GM19193 (cell line): Measurements from ENCODE around the gene REELD1.

Experiments
- POLR2A ChIP-seq: IDR thresholded peaks from 4 replicates; pipeline ENCODE4 v1.6.1; 2011; ENCODE audit not compliant: insufficient read depth, insufficient read length; ENCODE audit errors: extremely low read depth

Gene REELD1

DNA sequence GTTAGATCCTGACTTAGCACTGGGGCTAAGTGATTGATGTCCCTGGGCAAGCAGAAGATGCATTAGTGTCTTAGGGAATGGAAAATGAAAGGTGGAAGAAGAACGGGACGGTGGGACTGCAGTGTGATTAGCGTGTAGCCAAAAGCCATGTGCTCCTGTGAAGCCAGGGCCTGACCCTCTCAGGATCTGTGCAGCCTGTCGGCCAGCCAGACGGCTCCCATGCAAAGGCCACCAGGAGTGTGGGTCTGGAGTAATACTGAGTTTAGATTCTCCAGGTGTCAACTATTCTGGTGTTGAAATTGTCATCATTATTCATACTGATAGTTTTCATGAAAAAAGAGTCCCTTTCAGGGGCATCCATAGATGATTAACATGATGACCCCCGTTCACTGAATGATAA lies 32.0 kb downstream of the REELD1 start:
- TF ChIP-seq POLR2A = no peak

DNA sequence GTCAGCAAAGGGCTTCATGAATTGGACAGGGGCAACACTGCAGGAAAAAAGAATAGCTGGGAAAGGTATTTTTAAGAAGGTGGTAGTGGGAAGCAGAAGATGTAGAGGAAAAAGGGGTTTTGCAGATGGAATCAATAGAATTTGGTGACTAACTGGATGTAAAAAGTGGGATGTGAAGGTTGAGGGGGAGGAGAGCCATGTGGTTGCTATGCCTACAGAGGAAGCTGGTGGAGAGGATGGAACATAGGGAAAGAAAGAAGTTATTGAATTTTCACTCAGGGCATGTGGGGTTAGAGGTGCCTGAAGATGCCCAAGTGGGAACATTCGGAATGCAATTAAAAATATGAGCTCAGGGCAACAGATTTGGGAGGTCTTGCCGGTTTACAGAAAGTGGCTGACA lies 33.0 kb downstream of the REELD1 start:
- TF ChIP-seq POLR2A = no peak

DNA sequence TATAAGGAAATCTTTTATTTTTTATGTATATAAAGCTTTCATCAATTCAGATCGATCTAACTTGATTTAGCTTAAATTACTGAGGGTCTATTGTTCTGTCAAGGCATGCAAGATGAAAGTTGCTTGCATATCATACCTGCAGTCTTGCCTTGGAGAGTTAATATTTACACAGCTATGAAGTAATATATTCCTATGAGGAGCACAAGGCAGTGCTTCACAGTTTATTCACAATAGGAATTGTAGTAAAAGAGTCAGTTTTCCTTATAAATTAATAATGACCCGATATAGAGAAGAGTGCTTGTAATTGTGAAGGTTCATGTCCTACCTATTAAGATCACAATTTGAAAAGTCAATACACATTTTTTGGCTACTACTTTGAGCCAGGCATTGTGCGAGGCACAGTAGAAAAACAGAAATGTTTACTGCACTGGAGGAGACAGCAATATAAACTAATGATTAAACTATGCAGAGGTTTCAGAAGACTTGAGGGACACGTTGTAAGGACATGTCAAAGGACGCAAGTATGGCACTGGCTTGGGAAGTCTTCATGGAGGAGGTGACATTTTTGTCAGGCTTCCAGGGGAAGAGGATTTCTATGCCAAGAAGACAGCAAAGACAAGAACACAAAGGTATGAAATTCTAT lies 38.8 kb downstream of the REELD1 start:
- no peak for TF ChIP-seq POLR2A

DNA sequence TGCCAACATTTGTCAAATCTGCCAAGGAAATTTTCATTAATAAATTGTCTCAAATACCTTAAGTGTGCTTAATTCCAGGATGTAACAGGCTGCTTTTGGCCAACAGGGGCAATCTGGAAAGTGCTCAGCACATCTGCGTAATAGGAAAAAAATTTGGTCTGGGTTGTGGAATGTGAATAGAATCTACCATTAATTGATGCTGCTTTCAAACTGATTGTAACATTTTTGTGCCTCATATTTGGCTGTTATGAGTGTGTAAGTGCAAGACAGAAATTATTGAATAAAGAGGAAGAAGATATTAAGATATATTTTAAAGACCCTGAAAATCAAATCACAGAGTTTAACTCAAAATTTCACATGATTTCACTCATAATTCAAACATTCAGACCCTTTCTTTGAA lies 41.1 kb downstream of the REELD1 start:
- TF ChIP-seq POLR2A = no peak

DNA sequence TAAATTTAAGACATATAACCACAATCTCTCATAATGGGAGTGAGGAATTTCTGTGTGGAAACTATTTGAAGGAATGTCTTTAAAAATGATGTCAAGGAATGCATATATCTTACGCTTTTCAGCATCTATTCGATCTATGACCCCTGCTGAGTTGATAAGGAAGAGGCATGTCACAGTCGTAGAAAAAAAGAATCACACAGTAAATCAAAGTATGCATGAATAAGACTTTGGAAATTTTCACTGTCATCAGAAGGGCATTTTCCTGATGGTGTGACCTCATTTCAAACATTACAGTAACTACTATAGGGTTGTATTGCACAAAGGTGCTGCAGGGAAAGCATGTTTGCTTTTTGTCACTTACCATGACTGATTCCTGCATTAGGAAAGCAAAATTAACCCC lies 41.5 kb downstream of the REELD1 start:
- no peak for TF ChIP-seq POLR2A

DNA sequence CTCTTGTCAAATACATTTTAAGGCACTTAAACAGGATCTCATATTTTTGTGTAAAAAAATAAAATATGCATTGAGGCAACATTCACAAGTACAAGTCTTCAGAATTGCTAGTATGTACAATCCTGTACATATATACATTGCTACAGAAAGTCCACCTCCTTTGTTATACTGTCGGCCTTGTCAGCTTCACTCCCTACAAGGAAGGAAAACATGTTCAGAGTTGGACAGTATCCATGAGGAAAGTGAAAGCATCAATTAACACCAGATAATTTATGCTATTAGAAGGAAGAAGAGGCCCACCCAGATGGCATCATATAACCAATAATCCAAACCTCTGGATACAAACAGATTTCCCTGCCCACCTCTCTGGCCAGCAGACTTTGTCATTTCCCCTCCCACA lies 42.0 kb downstream of the REELD1 start:
- TF ChIP-seq POLR2A = no peak

DNA sequence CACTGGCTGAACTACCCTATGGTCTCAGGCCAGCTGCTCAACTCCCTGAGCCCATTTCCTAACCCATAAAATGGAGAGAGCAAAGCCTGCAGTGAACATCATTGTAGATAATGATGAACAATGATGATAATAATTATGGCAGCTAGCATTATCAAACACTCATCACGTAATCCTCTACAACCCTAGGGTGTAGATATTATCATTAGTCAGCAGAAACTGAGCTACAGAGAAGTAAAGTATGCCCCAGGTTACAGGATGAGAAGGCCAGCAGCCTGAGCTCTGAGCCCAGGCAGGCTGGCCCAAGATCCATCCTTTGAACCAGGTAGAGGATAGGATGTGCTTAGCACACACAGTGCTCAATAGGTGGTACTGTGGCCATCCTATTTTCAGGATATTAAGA lies 43.2 kb downstream of the REELD1 start:
- no peak for TF ChIP-seq POLR2A

DNA sequence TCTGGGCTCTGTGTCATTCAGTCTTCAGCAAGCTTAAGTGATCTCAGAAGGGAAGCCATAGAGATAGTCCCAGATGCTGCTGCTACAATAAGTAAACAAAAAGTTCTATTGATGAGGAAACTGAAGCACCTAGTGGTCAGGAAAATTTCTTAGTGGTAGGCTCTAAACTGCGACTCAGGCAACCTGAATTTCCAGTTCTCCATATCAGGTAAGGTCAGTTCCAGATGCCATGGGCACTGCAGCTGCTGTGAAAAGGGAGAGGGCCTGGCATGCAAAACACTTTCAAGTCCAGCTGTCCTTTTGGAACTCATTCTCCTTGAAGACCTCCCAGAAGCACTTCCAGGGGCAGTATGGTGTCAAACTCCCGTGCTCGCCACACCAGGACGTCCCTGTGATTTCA lies 46.2 kb downstream of the REELD1 start:
- no peak for TF ChIP-seq POLR2A

DNA sequence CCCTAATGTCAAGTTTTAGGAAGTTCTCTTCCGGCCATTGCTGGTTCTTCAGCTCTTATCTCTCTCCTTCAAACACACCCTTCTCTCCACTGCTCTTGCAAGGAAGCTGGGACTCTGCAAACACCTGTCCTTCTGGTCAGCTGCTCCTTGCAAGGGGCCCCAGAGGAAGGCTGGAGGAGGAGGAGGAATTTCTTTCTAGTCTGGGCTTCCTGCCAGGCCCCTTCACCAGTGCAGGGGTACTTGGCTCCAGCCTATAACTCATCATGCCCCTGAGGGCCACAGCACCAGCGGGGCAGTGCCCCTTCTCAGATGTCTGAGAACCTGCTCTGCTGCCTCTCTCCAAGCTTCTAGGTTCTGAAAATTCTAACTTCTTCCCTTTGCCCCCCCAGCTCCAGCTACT lies 46.7 kb downstream of the REELD1 start:
- TF ChIP-seq POLR2A = no peak

DNA sequence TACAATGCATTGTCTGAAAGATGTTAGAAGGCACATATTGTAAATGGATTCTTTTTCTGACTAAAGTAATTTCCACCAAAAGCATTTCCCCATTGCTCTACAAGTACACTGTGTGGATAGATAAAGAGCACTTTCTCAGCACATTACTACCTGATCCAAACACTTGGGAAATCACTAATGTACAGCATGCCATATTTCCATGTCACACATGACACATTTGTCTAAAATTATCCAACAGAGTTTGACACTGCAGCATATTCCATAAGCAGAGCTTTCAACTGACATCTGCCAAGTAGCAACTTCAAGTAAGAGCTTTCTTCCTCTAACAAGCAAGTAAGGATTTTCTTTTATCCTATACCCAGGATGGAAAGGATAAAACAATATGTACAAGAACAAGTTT lies 49.5 kb downstream of the REELD1 start:
- TF ChIP-seq POLR2A = no peak

DNA sequence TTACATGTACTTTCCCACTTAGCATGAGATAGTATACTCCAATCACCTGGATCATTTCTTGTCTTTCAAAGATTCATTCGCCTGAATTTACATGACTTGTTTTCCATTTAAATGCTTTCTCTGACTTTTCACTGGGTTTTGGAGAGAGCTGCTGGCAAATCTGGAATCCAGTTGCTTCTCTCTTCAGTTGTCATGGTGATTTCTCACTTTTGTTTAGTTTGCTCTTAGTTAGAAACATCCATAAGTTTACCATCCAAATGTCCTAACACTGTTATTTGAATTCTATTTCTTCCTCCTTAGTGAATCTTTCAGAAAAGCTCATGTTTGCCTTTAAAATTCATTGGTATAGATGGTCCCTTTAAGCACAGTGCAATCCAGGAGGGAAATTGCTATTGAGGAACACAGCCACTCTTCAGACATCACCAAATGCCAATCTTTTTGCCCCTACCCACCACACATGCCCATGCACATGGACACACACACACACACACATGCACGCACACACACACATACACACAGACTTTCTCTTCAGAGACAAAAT lies 51.7 kb downstream of the REELD1 start:
- TF ChIP-seq POLR2A = no peak

DNA sequence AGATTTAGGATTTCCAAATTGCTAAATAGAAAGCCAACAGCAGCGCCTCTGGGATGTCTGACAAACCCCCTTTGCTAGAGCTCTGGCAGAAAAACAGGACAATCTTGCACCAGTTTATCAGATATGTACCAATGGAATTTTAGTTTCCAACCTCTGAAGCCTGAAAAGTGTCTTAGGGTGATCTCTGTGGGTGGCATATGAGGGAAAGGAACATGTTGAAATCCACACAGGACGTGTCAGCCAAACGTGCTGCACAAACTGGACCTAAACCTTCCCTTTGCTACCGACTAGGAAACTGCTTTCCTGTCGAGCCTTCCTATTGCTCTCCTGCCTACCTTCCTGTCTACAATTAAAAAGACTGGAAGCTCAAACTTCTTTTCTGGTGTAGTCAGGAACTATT lies 53.5 kb downstream of the REELD1 start:
- no peak for TF ChIP-seq POLR2A

DNA sequence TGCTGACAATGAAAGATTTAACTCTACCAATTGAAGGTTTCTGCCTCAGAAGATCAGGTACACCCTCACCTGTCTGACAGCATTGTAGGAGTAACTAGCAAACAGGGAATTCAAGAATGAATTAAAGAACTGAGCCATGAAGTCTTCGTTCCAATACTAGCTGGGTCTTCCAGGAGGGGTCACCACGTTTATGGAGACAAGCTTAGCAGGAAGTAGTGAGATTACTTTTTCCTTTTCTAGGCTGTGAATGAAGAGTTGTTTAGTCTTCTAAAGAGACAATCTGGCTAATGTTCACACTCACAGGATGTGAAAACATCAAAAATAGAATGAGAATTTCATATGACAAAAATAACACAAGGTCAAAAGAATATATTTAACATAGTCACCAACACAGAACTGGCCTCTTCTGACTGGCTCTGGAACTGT lies 54.9 kb downstream of the REELD1 start:
- TF ChIP-seq POLR2A = no peak

DNA sequence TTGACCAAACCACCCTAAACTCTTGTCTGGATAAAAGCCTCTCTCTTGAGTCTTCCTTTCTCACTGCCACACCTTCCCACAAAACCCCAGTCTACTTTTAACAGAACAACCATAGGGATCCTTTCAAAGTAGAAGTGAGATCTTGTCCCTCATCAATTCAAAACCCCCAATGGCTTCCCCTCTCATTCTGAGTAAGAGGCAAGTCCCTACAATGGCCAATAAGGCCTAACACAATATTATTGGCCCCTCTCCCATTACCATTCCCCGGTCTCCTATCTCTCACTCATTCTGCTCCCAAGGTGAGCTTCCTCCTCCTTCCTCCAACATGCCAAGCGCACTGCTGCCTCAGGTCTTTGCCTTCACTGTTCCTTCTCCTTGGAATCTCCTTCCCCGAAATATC lies 57.1 kb downstream of the REELD1 start:
- TF ChIP-seq POLR2A = no peak

DNA sequence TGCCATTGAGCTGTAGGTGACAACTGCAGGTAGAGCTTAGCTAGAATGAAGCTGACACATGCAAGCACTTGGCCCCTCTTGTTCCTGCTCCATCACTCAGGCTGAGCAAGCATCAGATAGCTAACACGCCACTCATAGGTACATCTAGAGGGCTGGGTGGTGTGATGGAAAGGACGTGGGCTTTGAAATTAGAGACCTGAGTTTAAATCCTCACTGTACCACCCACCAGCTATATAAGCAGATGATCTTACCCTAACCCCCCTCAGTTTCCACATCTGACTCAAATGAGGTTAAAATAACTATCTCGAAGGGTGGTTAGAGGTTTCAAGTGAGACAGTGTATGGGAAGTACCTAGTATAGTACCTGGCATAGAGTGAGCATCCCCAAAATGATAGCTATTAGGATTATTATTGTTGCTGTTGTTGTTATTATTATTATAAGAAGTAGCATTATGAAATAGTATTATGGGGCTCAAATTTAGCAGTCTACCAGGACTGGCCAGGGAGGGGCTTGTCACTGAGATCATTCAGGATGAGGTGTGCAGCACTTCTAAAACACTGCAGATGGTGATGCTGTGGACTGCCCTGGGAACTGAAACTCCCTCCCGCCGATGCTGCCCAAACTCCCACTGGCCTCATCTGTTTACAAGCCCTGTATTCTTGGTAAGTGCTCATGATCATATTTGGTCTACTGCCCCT lies 59.0 kb downstream of the REELD1 start:
- TF ChIP-seq POLR2A = peak; percentile 31

DNA sequence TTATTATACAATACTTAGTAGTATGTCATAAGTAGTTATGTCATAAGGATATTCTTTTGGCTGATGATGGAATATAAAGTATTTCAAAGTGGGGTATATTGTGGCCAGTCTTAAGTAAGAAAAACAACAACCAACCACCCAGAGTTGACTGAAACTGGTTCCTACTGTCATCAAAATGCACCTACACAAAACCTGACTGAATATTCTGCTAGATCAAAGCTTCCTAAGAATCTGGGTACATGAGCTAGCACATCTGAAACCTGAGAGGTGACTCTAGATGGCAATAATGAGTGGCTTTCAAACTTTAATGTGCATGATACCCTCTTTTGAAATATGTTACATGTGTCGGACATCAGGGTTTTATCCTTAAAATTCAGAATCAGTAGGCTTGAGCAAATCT lies 60.4 kb downstream of the REELD1 start:
- no peak for TF ChIP-seq POLR2A
